Stimulated activated CD4-positive, alpha-beta T cell treated with anti-CD3 and anti-CD28 coated beads, Interleukin-1b, Interleukin-23, amount 100 ng/mL, for 24 hours (primary cell): ENCODE measurements around the gene CFD.
"Not testable (repeated sequence)": the region's sequence is repeated elsewhere in the genome, so short reads cannot be mapped to it uniquely, and the experiment has no call there.

Source experiments
- DNase-seq, 4 experiments: peaks; one replicate each; pipeline ENCODE4 v3.0.0-alpha.2; 2020; ENCODE audit warnings: low read depth in 4 of 4, low spot score in 1 of 4

The CFD gene

GRCh38 chr19:887599-887998 is 28.1 kb downstream of the CFD start:
- no peak for DNase-seq

- DNase-seq, result no peak
Observed at GRCh38 chr19:888581-889385, 29.3 kb downstream of the CFD start.

GRCh38 chr19:889662-890295 is 30.3 kb downstream of the CFD start:
- DNase-seq, result no peak

DNA sequence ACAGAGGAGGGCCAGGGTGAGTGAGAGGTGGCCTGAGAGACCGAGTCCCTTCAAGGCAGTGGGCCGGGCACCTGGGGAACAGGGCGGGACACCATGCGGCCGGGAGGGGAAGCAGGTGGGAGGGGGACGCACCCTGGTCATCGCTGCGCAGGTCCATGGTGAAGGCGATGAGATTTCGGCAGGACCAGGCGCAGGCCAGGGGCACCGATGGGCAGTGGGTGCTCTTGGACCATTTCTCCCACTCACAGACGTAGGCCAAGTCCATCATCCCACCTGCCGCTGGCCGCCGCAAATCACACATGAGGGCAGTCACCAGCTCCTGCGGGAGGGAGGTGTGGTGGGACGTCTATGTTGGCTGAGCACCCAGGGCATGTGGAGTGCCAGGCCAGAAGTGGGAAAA is 31.4 kb downstream of the CFD start:
- no peak for DNase-seq

GRCh38 chr19:891421-892200 is 32.1 kb downstream of the CFD start:
- not testable (repeated sequence) for DNase-seq

GRCh38 chr19:892243-892893 is 32.9 kb downstream of the CFD start:
- DNase-seq, result no peak

DNA sequence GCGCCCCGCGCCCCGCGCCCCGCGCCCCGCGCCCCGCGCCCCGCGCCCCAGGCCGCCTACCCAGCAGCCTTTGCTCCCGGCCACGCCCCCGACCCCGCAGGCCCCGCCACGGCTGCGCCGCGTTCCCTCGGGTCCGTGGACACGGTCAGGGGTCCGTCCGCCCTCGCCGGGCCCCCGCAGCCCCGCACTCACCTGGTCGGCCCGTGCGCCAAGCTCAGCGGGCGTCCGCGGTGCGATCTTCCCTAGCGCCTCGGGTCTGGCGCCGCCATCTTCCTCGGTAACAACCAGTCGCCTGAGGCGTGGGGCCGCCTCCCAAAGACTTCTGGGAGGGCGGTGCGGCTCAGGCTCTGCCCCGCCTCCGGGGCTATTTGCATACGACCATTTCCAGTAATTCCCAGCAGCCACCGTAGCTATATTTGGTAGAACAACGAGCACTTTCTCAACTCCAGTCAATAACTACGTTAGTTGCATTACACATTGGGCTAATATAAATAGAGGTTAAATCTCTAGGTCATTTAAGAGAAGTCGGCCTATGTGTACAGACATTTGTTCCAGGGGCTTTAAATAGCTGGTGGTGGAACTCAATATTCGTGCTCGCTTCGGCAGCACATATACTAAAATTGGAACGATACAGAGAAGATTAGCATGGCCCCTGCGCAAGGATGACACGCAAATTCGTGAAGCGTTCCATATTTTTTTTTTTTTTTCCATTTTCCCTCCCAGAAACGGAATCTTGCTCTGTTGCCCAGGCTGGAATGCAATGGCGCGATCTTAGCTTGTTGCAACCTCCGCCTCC is 33.6 kb downstream of the CFD start, which contains the start of the genes MED16 and RNU6-9:
MED16 (minus strand) TSS at position 294 of the 796 bp plus-strand sequence. CDS start 2,056 bp downstream, outside the sequence.
RNU6-9 (plus strand) TSS at position 591 of the 796 bp plus-strand sequence.
- DNase-seq, result peak; percentile 69 to 86 (median 78)

DNA sequence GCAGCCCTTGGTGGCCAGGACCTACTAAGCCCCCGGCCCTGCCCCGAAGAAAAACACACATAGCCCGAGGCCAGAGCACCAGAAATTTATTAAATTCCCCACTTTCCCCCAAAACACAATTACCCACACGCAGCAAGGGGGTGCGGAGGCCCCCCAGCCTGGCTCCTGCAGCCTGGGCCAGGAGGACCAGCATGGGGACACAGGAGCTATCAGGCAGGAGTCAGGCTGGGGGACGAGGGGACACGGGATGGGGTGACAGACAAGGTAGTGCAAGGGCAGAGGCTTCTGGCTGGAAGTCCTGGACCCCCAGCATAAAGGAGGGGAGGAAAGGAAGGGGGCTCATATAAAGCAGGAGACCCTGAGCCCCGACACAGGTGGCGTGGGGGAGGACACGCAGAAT is 37.0 kb downstream of the CFD start:
- no peak for DNase-seq

GRCh38 chr19:896999-897398 is 37.5 kb downstream of the CFD start:
- no peak for DNase-seq

DNA sequence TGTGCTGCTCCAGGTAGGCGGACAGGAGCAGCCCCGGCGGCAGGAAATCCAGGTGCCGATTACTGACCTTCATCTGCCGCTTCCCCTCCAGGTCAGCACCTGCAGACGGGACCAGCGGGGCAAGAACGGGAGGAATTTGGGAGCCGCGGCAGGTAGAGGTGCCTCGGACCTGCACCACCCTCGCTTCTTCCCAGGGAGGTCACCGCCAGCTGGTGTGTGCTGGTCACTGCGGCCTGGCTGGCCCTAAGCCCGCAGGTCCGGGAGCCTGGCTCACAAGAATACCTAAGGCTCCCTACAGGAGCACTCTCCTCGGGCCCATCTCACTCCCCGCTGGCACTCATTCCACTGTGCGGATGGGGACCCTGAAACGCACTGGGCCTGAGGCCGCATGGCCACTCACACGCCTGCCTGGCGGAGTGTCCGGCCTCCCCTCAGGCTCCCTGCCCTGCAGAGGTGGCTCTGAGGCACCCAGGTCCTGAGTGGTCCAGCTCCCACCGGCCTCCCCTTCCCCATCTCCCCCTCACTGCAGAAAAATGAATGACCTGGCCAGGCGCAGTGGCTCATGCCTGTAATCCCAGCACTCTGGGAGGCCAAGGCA is 38.1 kb downstream of the CFD start:
- DNase-seq, result no peak

GRCh38 chr19:898663-899062 is 39.2 kb downstream of the CFD start:
- no peak for DNase-seq

- no peak for DNase-seq
Observed at GRCh38 chr19:899336-900042, 40.0 kb downstream of the CFD start.

DNA sequence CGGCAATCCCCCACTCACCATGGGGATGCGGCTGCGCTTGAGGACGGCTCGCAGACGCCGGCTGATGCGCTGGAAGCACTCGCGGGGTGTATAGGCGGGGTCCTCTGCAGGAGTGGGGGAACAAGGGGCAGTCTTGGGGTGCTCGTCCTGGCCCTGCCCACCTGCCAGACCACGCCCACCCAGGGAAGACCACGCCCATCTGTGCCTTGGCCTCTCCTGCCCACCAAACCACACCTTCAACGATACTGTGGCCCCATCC is 40.5 kb downstream of the CFD start:
- DNase-seq, result no peak

DNA sequence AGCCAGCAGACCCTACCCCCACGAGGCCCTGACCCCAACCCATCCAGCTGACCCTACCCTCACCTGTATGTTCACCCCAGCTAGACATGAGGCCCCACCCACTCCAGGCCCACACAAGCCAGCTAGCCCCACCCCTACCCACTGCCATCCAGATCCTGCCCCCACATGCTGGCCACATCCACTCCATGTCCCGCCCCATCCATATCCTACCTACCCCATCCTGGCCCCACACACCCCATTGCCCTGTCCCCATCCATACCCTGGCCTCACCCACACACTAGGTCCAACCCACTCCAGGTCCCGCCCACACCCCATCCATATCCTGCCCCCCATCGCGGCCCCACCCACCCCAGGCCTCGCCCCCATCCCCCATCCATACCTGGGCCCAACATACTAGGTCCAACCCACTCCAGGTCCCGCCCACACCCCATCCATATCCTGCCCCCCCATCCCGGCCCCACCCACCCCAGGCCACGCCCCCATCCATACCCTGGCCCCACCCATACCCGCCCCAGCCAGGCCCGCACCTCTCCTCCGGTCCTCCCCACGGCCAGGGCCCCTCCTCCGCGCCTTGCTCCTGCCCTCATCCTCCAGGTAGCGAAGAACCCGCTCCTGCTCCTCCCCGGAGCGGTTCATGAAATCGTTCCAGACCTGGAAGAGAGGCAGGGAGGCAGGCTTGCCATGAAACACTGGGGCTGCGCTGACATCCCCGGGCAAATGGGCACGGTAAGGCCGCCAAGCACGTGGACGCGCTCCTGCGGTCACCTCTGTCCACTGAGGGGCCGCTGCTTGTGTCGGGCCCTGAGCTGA is 41.0 kb downstream of the CFD start:
- DNase-seq, result no peak

DNA sequence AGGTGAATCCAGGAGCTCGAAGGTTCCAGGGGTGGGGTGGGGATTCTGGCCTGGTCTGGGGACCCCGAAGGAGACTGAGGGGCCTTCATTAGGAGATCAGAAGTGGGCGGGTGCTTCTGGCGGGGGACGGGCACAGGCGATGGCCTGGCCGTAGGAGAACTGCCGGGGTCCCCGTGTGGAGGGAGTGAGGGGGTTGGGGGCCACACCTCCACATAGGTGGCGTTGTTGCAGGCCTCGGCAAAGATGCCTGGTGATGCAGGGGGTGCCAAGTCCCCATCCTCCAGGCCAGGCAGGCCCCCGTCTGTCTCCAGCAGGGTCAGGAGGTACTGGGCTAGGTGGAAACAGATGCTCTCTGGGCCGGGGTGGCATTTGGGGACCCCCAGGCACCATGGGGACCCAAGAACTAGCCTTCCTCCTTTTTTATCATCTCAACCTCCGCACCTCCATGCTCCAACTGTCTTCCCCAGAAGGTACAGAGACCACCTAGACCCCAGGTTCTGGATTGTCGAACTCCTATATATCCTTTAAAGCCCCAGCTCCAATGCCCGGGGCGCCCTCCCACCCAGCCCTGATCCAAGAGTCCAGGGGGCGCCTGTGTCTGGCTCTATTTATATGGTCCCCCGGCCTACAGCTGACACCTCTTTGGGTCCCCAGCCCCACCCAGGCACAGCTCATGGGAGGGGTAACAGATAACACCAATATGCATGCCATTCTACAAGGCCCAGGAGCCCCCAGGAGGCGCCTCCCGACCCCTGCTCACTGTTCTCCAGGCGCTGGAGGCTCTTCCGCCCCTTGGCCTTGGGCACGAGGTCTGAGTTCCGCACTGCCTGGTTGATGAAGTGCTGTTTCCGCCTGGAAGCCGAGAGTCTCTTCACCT is 42.0 kb downstream of the CFD start:
- DNase-seq, result no peak

DNA sequence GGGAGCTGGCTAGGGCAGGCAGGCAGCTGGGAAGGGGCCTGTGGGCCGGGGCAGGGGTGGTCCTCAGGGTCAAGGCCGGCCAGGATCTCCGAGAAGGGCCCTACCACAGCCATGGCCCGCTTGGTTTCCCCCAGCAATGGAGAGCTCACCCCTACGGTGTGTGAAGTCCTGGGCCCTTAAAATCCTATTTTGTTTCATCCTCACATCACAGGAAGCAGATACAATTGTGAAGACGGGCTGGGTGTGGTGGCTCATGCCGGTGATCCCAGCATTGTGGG is 42.6 kb downstream of the CFD start:
- no peak for DNase-seq

DNA sequence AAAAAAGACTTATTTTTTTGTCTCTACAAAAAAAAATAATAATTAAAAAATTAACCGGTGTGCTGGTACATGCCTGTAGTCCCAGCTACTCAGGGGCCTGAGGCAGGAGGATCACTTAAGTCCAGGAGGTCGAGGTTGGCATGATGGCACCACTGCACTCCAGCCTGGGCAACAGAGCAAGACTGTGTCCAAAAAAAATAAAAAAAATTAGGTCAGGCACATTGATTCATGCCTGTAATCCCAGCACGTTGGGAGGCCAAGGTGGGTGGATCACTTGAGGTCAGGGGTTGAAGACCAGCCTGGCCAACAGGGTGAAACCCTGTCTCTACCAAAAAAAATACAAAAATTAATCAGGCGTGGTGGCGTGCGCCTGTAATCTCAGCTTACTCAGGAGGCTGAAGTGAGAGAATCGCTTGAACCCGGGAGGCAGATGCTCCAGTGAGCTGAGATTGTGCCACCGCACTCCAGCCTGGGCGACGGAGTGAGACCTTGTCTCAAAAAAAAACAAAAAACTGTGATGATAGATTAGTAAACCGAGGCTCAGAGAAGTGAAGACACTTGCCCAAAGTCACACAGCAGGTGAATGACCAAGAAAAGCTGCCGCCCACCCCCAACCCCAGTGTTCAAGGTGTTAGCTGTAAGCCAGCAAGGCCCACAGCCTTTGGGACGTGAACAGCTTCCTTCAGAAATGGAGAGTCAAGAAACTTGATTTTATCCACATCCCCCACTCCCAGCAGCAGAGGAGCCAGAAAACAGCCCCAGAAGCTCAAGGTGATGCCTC is 43.2 kb downstream of the CFD start:
- no peak for DNase-seq
